ENCODE measurements around the gene KBTBD2. TPM values are rescaled to one million over a fixed set of nuclear protein-coding genes. Genes with fewer than 3 reads are reported as not detected.
"Not testable (repeated sequence)": the region's sequence is repeated elsewhere in the genome, so short reads cannot be mapped to it uniquely, and the experiment has no call there.

Gene KBTBD2
- total RNA-seq, 1 experiment from 2014 or later: 16.3 TPM

DNA sequence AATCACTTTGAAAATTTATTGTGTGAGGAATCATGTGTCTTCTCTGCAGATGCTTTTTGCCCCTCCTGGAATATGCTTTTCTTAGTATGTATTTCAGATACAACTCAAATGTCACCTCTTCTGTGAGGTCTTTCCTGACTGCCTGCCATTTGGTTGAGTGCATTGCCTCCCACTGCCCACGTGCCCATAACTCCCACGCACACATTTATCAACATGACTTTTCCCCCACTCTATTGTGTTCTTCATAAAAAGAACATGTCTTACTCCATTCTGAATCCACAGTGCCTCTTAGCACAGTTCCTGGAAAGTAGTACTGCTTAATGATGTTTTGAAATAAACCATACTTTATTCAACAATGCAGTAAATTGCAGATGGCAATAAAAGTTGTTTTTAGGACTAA lies 42.9 kb downstream of the KBTBD2 start:
- H4K20me1 ChIP-seq (ENCODE audit: low read length); POLR2A ChIA-PET (ENCODE audit: unreplicated experiment); H3K27me3 ChIP-seq (ENCODE audit: low read length); H2AFZ ChIP-seq (ENCODE audit: low read length); BruUV-seq (replicated peaks); H3K9ac ChIP-seq (ENCODE audit: low read length); CTCF ChIA-PET; H3K4me3 ChIP-seq (ENCODE audit: low read length); H3K27ac ChIP-seq (ENCODE audit: low read length); H3K79me2 ChIP-seq (ENCODE audit: low read length); intact Hi-C loops (cut with micrococcal nuclease); H3K9me3 ChIP-seq (ENCODE audit: low read length); H3K4me2 ChIP-seq (ENCODE audit: low read length); H3K9me2 ChIP-seq (replicated peaks; ENCODE audit: low read length); H3K36me3 ChIP-seq (ENCODE audit: low read depth, low read length); H3F3A ChIP-seq (ENCODE audit: low read length, unreplicated experiment); ATAC-seq; DNase-seq; H3K4me1 ChIP-seq (ENCODE audit: insufficient read depth, low read length): not testable (repeated sequence)

- BruUV-seq (replicated peaks): no TSS peak
- ChIA-PET POLR2A (ENCODE audit: unreplicated experiment) (no interaction called here), CTCF (interaction anchor here (0.5 to 0.7 kb wide), 3 partner anchors 254 to 275 kb away, joined by 3 to 4 read pairs (median 3); no protein-coding TSS in a partner anchor)
- Histone ChIP-seq H2AFZ (ENCODE audit: low read length) (peak overlapping the region; percentile 78; the same call in 1 of the 2 replicates), H3K9me2 (replicated peaks; ENCODE audit: low read length) (no peaks in the 10 kb centered on the region), H3K4me1 (ENCODE audit: insufficient read depth, low read length) (no peaks in the 10 kb centered on the region), H3K79me2 (ENCODE audit: low read length) (no peaks in the 10 kb centered on the region), H3K36me3 (ENCODE audit: low read depth, low read length) (no peaks in the 10 kb centered on the region), H3K9me3 (ENCODE audit: low read length) (no peaks in the 10 kb centered on the region), H3K27me3 (ENCODE audit: low read length) (no peaks in the 10 kb centered on the region), H3K4me3 (ENCODE audit: low read length) (no peak overlapping the region), H3K27ac (ENCODE audit: low read length) (no peak overlapping the region), H3K9ac (ENCODE audit: low read length) (no peak overlapping the region), H3K4me2 (ENCODE audit: low read length) (peak overlapping the region; percentile 44; the same call in 1 of the 2 replicates), H3F3A (ENCODE audit: low read length, unreplicated experiment) (no peaks in the 10 kb centered on the region), H4K20me1 (ENCODE audit: low read length) (no peaks in the 10 kb centered on the region)
- ATAC-seq (peak; percentile 100), DNase-seq (peak; percentile 81)
- no peak for TF ChIP-seq EZH2 (IDR thresholded peaks at IDR 0.05; ENCODE audit: low read length, unreplicated experiment)
- peak; percentile 87 for TF ChIP-seq CTCF (conservative IDR thresholded peaks at IDR 0.05; ENCODE audit: low read depth, low read length)
- TF ChIP-seq EZH2phosphoT487 (IDR thresholded peaks at IDR 0.05; ENCODE audit: borderline replicate concordance, low read length): no peak
- intact Hi-C loops (cut with micrococcal nuclease): loop anchor here (1.0 kb wide), 2 partner anchors 97 to 261 kb away; no protein-coding TSS in a partner anchor
These were observed 44.8 kb downstream of the KBTBD2 start for GRCh38 chr7:32846630-32847225.

- BruUV-seq (replicated peaks); POLR2A ChIA-PET (ENCODE audit: unreplicated experiment): not testable (repeated sequence)
These were observed 46.8 kb downstream of the KBTBD2 start for GRCh38 chr7:32844748-32845147.

DNA sequence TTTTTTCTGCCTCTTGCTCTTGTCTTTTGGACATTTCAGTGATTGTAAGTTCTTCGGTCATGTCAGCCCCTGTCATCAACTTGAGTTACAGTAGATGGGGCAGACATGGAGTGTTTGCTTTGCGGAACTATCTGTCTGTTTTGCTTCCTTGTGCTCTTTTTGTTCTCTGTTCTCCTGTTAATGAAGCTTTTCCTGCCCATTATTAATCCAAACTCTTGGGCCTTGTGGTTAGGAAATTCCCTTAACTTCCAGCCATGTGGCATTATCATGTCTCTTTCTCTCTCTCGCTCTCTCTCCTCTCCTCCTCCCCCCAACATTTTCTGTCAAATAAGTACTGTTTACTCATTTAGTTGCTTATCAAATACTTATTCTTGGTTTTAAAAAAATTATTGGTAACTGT lies 47.8 kb downstream of the KBTBD2 start:
- not testable (repeated sequence) for ATAC-seq

More at GRCh38 chr7:32844748-32845147, 46.8 kb downstream of the KBTBD2 start:
- H3K27me3 ChIP-seq (ENCODE audit: low read length); H3K9me2 ChIP-seq (replicated peaks; ENCODE audit: low read length); H3K4me1 ChIP-seq (ENCODE audit: insufficient read depth, low read length); DNase-seq; H3K9ac ChIP-seq (ENCODE audit: low read length); intact Hi-C loops (cut with micrococcal nuclease); H3K4me3 ChIP-seq (ENCODE audit: low read length); H4K20me1 ChIP-seq (ENCODE audit: low read length); H3K27ac ChIP-seq (ENCODE audit: low read length); H3F3A ChIP-seq (ENCODE audit: low read length, unreplicated experiment); H3K79me2 ChIP-seq (ENCODE audit: low read length); H3K36me3 ChIP-seq (ENCODE audit: low read depth, low read length); CTCF ChIA-PET; H3K9me3 ChIP-seq (ENCODE audit: low read length); H2AFZ ChIP-seq (ENCODE audit: low read length); H3K4me2 ChIP-seq (ENCODE audit: low read length); ATAC-seq: not testable (repeated sequence)

DNA sequence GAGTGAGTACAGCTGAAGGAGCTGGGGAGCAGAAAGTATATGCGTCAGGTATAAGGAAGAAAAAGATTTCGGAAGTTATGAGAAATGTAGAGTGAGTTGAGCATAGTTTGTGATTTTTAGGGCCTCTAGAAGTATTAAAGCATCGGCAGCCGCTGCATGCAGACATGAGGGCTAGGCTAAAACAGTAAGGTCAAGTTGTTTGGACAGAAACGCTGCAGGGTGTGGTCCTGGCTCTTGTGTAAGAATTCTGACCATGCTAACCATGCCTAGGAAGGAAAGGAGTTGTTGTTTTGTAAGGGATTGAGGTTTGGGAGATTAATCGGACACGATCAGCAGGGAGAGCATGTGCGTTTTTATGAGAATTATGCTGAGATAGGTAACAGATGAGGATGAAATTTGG lies 51.7 kb downstream of the KBTBD2 start:
- ATAC-seq; BruUV-seq (replicated peaks); intact Hi-C loops (cut with micrococcal nuclease); H3K9ac ChIP-seq (ENCODE audit: low read length); H3K9me3 ChIP-seq (ENCODE audit: low read length); H3K4me3 ChIP-seq (ENCODE audit: low read length); H3K79me2 ChIP-seq (ENCODE audit: low read length); H3K4me2 ChIP-seq (ENCODE audit: low read length); H3K27ac ChIP-seq (ENCODE audit: low read length); CTCF ChIA-PET; H2AFZ ChIP-seq (ENCODE audit: low read length); DNase-seq; H4K20me1 ChIP-seq (ENCODE audit: low read length); POLR2A ChIA-PET (ENCODE audit: unreplicated experiment); H3K36me3 ChIP-seq (ENCODE audit: low read depth, low read length); H3K4me1 ChIP-seq (ENCODE audit: insufficient read depth, low read length); H3K9me2 ChIP-seq (replicated peaks; ENCODE audit: low read length); H3K27me3 ChIP-seq (ENCODE audit: low read length); H3F3A ChIP-seq (ENCODE audit: low read length, unreplicated experiment): not testable (repeated sequence)

More for the DNA sequence above, 47.8 kb downstream of the KBTBD2 start:
- H2AFZ ChIP-seq (ENCODE audit: low read length); H3K4me2 ChIP-seq (ENCODE audit: low read length); H3K9me3 ChIP-seq (ENCODE audit: low read length); intact Hi-C loops (cut with micrococcal nuclease); DNase-seq; H3K4me3 ChIP-seq (ENCODE audit: low read length); H3K9me2 ChIP-seq (replicated peaks; ENCODE audit: low read length); H4K20me1 ChIP-seq (ENCODE audit: low read length); H3K79me2 ChIP-seq (ENCODE audit: low read length); H3K27me3 ChIP-seq (ENCODE audit: low read length); H3K27ac ChIP-seq (ENCODE audit: low read length); CTCF ChIA-PET; POLR2A ChIA-PET (ENCODE audit: unreplicated experiment); H3K4me1 ChIP-seq (ENCODE audit: insufficient read depth, low read length); H3F3A ChIP-seq (ENCODE audit: low read length, unreplicated experiment); BruUV-seq (replicated peaks); H3K9ac ChIP-seq (ENCODE audit: low read length); H3K36me3 ChIP-seq (ENCODE audit: low read depth, low read length): not testable (repeated sequence)
